Activated T-cell treated with anti-CD3 and anti-CD28 coated beads for 24 hours (primary cell): ENCODE measurements around the gene ZNF625.

Source experiments
- DNase-seq: peaks from one replicate; pipeline ENCODE4 v3.0.0-alpha.2; 2020; ENCODE audit warnings: low read depth

The ZNF625 gene

DNA sequence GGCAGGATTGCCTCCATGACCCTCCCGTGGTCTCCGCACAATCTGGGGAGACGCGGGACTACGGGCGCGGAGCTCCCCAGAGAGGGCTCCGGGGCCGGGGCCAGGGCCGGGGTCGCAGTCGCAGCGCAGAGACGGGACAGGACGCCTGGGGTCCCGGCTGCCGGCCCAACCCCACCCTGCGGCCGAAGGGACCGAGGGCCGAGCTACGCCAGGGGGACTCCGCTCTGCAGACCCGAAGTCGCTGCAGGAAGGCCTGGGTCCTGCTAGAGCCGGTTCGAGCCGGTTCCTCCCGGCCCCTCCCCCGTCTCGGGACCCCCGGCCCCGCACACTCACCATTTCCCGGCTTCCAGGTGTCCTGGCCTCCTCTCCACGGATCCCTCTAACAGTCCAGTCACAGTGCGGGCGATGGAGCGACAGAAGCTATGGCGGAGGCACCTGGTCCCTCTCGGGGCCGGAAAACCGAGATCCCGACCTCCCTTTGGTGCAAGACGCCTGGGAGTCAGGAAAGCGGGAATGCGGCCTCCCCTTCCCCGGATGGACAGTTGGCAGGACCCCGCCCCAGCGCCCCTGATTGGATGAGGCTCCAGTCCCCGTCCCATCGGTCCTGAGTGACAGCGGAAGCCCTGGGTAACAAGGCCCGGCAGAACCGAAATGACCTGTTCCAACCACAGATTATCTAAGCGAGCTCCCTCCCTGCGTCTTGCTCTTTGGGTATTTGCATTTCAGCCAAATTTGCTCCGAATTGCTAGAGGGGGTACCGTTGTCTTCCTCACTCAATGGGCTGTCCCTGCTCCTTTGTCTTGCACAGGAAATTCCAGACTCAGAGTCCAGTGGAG, at the start of gene ZNF625:
TSS of gene ZNF625 (minus strand) at position 512 of the 836 bp plus-strand sequence. CDS start at position 336, 176 bp downstream.
- DNase-seq, result no peak

DNA sequence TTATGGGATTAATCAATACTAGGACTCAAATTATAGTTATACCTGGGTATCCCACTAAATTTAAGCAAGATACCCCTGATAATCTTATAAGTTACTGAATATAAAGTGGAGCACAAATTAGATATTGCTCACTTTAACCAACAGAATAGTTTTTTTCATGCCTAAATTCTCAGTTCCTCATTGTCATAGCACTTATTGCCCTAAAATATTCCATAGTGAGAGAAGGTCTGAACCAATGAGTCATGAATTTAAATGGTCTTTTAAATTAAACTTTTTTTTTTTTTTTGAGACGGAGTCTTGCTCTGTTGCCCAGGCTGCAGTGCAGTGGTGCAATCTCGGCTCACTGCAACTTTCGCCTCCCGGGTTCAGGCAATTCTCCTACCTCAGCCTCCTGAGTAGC, 48.8 kb upstream of the ZNF625 start:
- no peak for DNase-seq

DNA sequence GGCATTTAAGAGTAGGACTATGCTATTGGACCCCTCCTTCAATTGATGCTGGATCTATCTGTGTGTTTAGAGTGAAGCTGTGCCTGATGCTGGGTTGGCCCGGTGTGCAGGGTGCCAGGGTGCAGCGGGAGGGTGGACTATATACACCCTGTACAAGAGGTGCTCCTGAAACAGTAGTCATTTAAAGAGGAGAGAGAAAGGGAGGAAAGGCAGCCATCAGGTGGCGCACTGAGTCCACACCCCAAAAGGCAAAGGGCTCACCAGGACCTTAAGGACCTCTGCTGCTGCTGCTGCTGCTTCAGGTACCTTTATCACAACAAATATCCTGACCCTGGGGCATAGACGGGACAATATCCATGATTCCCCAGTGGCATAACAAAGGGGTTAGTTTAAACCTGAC, 45.7 kb upstream of the ZNF625 start:
- peak; percentile 29 for DNase-seq

DNA sequence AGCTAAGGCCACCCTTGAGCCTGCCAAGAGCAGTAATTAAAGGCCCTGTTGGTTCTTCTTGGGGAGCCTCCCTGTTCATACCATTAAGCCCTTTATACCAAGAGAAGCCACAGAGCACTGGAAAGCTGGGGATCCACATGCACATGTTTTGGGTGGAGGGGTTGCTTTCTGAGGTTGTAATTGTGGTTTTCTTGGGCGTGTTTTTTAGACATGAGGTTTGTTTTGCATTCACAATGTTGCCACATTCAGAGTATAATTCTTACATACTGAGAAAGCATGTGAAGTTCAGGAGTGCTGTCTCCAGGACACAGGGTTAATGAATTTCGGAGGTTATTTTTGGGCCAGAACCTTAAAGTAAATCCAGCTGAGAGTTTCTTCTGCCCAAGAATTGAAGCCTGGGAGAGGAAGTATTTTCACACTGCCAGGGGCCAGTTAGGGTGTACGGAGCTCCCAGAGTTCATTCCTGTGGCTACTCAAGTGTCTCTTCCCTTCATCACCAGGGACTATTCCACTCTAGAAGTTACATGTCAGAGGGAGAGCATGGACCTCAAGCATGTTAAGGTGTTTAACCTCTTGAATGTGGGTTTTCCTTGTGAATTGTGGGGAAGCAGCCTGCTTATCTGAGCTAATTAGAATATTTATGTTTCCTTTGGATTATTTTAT, 43.4 kb upstream of the ZNF625 start:
- no peak for DNase-seq

DNA sequence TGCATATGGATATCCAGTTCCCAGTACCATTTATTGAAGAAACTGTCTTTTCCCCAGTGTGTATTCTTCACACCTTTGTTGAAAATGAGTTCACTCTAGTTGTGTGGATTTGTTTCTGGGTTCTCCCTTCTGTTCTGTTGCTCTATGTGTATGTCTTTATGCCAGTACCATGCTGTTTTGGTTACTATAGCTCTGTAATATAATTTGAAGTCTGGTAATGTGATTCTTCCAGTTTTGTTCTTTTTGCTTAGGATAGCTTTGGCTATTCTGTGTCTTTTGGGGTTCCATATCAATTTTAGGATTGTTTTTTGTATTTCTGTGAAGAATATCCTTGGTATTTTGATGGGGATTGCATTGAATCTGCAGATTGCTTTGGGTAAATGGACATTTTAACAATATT, 41.6 kb upstream of the ZNF625 start:
- no peak for DNase-seq

DNA sequence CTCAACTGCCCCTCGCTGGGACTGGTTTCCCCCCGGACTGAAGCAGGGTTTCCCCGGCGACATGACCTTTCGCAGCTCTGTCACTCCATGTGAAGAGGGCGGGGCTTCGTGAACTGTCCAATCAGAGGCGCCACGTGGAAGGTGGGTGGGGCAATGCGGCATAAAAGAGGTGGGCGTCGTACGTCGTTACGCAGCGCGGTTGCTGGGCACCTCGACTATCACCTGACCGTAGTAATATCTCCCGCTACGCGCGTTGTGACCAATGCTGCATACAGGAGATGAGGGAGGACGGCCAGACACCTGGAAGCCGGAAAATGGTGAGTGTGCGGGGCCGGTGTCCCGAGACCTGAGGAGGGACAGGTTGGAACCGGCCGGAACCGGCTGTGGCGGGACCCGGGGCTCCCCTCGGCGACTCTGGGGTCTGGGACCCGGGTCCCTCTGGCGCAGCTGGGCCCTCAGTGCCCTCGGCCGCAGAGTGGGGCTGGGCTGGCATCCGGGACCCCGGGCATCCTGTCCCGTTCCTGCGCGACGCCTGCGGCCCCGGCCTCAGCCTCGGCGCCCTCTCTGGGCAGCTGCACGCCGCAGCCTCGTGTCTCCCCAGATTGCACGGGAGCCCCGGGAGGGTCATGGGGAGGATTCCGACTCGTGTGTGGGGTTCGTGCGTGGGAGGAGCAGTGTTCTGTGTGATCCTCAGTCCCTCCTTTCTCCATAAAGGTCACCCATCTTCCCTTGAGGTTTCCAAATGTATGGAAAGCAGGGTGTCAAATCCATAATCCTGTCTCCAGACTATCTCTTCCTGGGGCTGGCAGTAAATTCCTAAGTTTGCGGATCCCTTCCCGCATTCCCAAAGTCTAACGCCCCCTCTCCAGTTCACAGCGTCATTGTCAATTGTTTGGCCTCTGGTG, 38.5 kb upstream of the ZNF625 start:
- peak; percentile 72 for DNase-seq

DNA sequence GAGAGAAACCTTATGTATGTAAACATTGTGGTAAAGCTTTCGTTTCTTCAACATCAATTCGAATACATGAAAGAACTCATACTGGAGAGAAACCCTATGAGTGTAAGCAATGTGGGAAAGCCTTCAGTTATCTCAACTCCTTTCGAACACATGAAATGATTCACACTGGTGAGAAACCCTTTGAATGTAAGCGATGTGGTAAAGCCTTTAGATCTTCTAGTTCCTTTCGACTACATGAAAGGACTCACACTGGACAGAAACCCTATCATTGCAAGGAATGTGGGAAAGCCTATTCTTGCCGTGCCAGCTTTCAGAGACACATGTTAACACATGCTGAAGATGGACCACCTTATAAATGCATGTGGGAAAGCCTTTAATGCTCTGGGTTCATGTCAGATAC, 31.1 kb upstream of the ZNF625 start:
- no peak for DNase-seq

DNA sequence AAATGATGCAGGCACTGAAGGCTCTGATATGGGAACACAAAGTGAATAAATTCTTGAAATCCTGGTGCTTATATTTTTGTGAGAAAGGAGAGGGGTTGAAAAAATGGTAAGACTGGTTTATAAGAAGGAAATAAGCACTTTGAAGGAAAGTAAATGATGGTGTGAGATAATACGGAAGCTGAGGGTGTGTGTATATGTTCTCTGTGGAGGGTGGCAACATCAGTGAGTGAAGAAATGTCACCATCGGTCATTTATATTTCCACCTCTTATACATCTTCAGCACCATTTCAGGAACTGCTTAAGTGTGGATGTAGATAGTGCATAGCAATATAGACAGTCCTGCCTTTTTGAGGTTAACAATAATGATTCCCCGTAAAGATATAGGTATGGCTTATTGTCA, 23.8 kb upstream of the ZNF625 start:
- DNase-seq, result no peak

DNA sequence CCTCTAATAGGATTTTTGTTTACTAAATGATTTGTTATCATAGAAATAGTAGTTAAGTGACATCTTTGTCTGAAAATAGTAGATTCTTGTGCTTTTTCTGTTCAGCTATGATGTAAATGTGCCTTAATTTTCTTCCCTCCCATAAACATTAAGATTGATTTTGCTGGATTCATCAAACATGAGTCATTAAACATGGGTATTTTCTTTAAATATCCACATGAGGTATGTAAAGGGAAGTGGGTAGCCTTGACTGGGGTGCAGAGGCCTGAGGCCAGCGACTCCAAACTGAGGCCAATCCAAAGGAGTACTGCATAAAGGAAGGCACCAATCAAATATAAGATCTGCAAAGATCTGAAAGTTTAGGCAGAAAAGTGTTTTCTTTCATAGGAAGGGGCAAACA, 10.1 kb upstream of the ZNF625 start:
- DNase-seq, result no peak

DNA sequence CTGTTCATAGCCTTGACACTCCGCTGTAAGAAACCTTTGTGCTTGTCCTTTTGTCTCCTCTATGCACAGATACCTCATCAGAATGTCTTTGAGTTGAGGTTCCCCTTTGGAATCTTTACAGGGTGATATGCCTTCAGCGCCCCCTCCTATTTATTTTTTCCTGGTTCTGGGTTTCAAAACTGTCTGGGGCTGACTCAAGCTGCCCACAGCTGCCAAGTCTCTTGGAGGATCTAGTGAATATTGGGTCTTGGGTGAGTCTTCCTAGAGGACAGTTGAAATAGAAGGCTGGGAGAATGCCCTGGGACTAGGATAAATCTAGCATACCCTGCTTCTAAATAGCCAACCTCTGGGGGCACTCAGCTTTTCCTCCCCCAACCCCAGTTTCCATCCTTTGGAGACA, 7.3 kb upstream of the ZNF625 start:
- no peak for DNase-seq

DNA sequence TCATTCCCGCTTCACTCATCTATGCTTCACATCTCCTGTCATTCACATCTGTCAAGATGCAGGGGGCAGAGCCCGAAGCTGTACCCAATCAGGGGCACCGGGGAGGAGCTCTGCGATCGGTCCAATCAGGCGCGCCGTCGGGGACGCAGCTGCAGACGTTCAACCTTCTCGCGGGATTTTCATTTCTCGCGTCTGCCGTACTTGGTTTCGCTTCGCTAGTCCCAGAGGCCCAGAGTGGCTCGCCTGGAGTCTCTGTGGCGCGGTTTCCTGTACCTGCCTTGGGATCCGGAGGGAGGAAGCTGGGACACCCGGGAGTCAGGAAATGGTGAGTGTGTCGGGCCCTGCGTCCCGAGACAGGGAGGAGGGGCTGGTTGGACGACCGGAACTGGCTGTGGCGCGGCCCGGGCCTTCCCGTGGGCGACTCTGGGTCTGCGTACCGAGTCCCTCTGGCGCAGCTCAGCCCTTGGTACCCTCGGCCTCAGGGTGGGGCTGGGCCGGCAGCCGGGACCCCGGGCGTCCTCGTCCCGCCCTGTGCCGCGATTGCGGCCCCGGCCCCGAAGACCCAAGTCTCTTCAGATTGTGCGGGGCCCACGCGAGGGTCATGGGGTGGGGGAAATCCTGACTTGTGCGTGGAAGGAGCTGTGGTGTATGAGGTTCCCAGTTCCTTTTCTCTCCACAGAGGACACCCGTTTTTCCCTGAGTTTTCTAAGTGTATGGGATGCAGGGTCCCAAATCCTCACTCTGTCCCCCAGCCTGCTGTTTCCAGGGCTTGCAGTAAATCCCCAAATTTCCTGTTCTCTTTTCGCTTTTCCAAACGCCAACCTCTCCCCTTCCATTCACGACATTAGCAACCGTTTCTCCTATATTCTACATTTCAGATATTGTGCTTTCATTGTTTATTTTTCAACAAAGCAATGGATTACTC, 6.6 kb upstream of the ZNF625 start, which contains the start of gene ZNF136:
TSS of gene ZNF136 (plus strand) at position 215 of the 925 bp plus-strand sequence. CDS start at position 323, 108 bp downstream.
- DNase-seq, result peak; percentile 91

DNA sequence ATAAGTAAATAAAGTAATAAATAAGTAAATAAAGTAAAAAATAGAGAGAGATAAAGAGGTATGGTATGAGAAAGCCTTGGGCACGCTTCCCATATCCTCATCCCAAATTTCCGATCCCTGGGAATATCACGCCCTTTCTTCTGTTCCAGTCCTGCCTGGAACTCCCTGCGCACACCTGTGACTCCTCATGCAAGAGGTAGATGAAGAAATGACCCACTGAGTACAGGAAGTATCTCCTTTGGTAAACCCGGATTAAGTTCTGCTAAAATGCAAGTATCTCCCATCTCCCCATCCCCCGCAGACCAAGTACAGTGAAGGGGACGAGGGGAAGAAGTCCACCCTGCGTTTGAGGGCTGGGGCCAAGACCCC, 6.0 kb upstream of the ZNF625 start:
- DNase-seq, result no peak

DNA sequence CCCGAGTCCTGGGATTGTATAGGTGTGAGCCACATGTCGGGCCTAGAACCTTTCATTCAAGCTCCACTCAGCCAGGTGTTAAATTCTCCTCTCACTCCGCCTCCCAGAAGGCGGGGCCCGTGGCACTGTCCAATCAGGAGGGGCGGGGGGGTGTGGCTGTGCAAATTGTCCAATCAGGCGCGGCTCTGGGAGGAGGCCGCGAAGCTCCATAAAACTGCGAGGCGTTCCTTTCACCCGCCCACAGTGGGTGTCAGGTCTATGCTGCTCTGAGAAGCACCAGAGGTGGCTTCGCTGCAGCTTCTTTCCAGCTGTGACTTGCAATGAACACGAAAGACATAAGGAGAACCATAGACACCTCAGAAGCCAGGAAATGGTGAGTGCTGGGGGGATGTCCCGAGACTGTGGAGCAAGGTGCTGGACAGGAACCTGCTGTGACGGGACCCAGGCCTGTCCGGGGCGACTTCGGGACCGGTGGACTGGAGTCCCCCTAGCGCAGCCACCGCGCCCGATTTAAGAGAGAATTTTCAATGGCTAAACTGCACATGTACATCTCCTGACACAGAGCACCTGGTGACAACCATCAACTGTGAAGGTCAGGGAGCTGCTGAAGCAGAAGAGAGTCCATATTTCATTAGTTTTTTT, 3.4 kb upstream of the ZNF625 start:
- DNase-seq, result no peak

DNA sequence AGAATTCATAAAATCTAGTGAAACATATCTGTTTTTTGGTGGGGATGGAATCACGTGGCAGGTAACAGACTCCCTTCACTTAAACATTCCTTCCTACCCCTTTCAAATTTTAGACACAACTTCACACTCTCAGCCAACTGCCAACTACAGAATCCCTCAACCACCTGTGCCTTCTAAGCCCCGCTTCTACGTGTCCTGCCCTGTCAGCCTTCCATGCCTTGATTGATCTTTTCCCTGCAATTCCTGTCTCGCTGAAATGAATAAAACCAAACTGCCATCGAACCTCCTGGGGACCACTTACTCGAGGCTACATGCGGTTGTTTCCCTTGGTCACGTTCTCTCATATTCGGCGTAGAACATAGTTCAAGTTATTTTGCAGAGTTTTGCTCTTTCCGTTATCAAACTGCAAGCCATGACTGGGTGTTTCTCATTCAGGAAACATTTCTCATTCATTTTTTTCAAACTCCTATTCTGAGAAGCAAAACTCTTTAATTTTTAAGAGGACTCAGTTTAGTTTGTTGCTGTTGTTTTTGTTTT, 1.1 kb downstream of the ZNF625 start:
- no peak for DNase-seq

DNA sequence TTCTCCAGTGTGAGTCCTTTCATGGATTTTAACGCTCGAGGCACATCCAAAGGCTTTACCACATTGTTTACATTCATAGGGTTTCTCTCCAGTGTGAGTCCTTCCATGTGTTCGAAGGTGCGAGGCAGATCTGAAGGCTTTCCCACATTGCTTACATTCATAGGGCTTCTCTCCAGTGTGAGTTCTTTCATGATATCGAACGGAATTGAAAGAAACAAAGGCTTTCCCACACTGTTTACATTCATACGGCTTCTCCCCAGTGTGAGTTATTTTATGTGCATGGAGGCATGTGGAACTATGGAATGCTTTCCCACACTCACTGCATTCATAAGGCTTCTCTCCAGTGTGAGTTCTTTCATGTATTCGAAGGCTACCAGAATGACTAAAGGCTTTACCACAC, 11.2 kb downstream of the ZNF625 start:
- DNase-seq, result no peak

DNA sequence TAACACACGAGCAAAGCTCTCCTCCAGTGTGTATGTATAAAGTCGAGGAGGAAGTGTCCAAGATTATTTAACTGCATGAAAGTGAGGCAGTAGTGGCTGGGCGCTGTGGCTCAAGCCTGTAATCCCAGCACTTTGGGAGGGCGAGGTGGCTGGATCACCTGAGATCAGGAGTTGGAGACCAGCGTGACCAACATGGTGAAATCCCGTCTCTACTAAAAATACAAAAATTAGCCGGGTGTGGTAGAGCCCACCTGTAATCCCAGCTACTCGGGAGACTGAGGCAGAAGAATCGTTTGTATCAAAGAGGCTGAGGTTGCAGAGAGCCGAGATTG, 15.2 kb downstream of the ZNF625 start:
- no peak for DNase-seq

DNA sequence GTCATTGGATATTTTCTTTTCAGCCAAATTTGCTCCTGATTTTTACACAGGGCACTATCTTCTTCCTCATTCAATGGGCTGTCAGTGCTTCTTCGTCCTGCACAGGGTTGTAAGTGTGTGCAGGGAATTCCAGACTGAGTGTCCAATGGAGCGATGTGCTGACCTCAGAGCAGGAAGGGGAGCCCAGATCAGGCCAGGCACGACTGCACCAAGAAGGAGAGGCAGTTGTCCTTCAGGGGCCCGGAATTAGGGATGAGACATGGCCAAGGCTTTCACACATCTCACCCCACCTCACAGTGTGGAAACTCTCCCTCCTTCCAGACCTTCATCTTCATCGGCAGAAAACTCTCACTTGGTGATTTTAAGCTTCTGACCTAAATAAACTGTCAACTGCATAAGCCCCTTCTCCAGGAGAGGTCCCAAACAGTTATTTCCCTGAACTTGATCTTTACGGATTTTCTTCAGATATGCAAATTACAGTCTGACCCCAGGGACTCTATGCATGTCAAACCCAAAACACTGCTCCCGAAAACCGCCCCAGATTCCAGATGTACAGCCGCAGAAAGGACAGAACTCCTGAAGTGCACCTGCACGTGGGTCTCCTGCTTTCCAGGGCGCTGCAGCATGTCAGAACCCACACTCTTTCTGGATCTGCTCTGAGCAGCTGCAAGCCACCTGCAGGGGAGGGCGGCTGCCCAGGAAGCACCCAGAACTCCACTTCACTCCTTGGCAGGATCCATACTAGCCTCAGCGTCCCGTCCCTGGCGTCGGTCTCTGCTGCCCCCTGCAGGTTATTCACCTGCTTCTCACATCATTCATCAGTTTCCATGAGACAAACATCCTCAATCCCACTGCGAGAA, 15.8 kb downstream of the ZNF625 start:
- peak; percentile 80 for DNase-seq

DNA sequence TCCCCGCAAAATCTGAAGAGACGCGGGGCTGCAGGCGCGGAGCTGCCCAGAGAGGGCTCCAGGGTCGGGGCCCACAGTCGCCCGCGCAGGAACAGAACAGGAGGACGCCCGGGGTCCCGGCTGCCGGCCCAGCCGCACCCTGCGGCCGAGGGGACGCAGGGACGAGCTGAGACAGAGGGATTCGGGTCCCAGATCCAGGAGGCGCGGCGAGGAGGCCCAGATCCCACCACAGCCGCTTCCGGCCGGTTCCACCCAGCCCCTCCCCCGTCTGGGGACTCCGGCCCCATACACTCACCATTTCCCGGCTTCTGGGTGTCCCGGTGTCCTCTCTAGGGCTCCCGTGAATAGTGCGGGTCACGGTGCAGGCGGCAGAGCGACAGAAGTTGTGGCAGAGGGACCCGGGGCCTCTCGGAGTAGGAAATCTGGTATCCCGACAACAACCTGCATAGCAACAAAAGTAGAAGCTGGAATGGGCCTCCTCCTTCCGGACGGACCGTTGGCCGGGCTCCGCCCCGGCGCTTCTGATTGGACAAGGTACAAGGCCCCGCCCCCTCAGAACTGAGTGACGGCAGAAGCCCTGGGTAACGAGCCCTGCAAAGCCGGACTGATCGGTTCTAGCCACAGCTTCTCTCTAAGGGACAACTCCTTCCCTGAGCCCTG, 16.5 kb downstream of the ZNF625 start, which contains the start of gene ZNF20:
TSS of gene ZNF20 (minus strand) at position 466 of the 660 bp plus-strand sequence. CDS start at position 298, 168 bp downstream.
- peak; percentile 87 for DNase-seq

DNA sequence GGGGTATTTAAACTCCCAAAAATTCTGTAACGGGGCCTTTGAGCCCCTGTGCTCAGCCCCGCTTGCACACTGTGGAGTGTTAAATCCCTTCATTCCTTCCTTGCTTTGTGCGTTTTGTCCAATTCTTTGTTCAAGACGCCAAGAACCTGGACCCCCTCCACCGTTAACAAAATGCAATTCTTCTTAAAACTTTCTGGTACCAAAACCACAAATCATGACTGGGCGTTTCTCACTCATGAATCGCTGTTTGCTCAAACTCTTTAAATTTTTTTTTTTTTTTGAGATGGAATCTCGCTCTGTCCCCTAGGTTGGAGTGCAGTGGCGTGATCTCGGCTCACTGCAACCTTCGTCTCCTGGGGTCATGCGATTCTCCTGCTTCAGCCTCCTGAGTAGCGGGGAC, 17.3 kb downstream of the ZNF625 start:
- DNase-seq, result no peak
